ENCODE data around the gene LRRC8A.

LRRC8A gene

GRCh38 chr9:128913048-128913900 is 31.3 kb downstream of the LRRC8A start (continued):
- TF ChIP-seq ZNF449 (tag by site-specific recombination; IDR thresholded peaks at IDR 0.05): no peak

GRCh38 chr9:128913995-128914772 is 32.3 kb downstream of the LRRC8A start:
- CTCF ChIA-PET: interaction anchor here (1.0 kb wide), 1 partner anchor 50 kb away, joined by 3 read pairs; no protein-coding TSS in a partner anchor
- no peak overlapping the region for H3K4me3 ChIP-seq (ENCODE audit: low read depth, low read length)
- no peaks in the 10 kb centered on the region for H3K4me1 ChIP-seq (ENCODE audit: control insufficient read depth, insufficient read depth, low read length)
- H3K9me3 ChIP-seq (ENCODE audit: control insufficient read depth, insufficient read depth, low read depth, low read length): no peaks in the 10 kb centered on the region
- H3K36me3 ChIP-seq (ENCODE audit: control insufficient read depth in 2 of 2, insufficient read depth in 1 of 2, low read length in 2 of 2): peaks cover 0 to 52% of the 10 kb centered on the region in 2 experiments; a peak in 1 of 3 replicates
- H3K27ac ChIP-seq (ENCODE audit: extremely low read depth, low read depth, low read length): no peak overlapping the region
- TF ChIP-seq AEBP2 (tag by site-specific recombination; IDR thresholded peaks at IDR 0.05; ENCODE audit: borderline replicate concordance) (no peak), ZBTB1 (tag by site-specific recombination; IDR thresholded peaks at IDR 0.05) (no peak)
- POLR2A ChIA-PET: no interaction called here

- ChIA-PET CTCF (interaction anchor here (0.9 to 1.0 kb wide), 2 partner anchors 11 to 53 kb away, joined by 3 to 8 read pairs; no protein-coding TSS in a partner anchor), POLR2A (no interaction called here)
- Histone ChIP-seq H3K9me3 (ENCODE audit: control insufficient read depth, insufficient read depth, low read depth, low read length) (no peaks in the 10 kb centered on the region), H3K27ac (ENCODE audit: extremely low read depth, low read depth, low read length) (no peak overlapping the region), H3K36me3 (ENCODE audit: control insufficient read depth in 2 of 2, insufficient read depth in 1 of 2, low read length in 2 of 2) (peaks cover 0 to 33% of the 10 kb centered on the region in 2 experiments; a peak in 1 of 3 replicates), H3K4me3 (ENCODE audit: low read depth, low read length) (no peak overlapping the region), H3K4me1 (ENCODE audit: control insufficient read depth, insufficient read depth, low read length) (no peaks in the 10 kb centered on the region)
- no peak for TF ChIP-seq INSM2 (tag by site-specific recombination; IDR thresholded peaks at IDR 0.05)
- no peak for TF ChIP-seq ZSCAN5A (tag by site-specific recombination; IDR thresholded peaks at IDR 0.05)
- TF ChIP-seq ZNF843 (tag by site-specific recombination; IDR thresholded peaks at IDR 0.05): no peak
These were observed 34.3 kb downstream of the LRRC8A start for GRCh38 chr9:128916204-128916603.

GRCh38 chr9:128916745-128917144 is 34.8 kb downstream of the LRRC8A start:
- ChIA-PET CTCF (no interaction called here), POLR2A (no interaction called here)
- Histone ChIP-seq H3K9me3 (ENCODE audit: control insufficient read depth, insufficient read depth, low read depth, low read length) (no peaks in the 10 kb centered on the region), H3K27ac (ENCODE audit: extremely low read depth, low read depth, low read length) (no peak overlapping the region), H3K36me3 (ENCODE audit: control insufficient read depth in 2 of 2, insufficient read depth in 1 of 2, low read length in 2 of 2) (peaks cover 0 to 33% of the 10 kb centered on the region in 2 experiments; a peak in 1 of 3 replicates), H3K4me1 (ENCODE audit: control insufficient read depth, insufficient read depth, low read length) (no peaks in the 10 kb centered on the region), H3K4me3 (ENCODE audit: low read depth, low read length) (no peak overlapping the region)
- TF ChIP-seq ATF2 (tag by site-specific recombination; IDR thresholded peaks at IDR 0.05; ENCODE audit: low read depth) (no peak), ZNF211 (tag by site-specific recombination; IDR thresholded peaks at IDR 0.05; ENCODE audit: low read depth) (no peak), ZNF280D (tag by site-specific recombination; IDR thresholded peaks at IDR 0.05) (no peak), ZNF701 (tag by site-specific recombination; IDR thresholded peaks at IDR 0.05) (no peak), ZNF560 (tag by site-specific recombination; IDR thresholded peaks at IDR 0.05; ENCODE audit: borderline replicate concordance) (no peak), ZNF530 (tag by site-specific recombination; IDR thresholded peaks at IDR 0.05; ENCODE audit: low read depth) (no peak), KLF7 (tag by site-specific recombination; IDR thresholded peaks at IDR 0.05; ENCODE audit: borderline replicate concordance) (no peak), ZNF169 (tag by site-specific recombination; IDR thresholded peaks at IDR 0.05) (no peak)

All from HEK293 (cell line).